Fibroblast of peridontal ligament (primary cell): ENCODE results near the gene ZNF385D.
A peak's percentile ranks its signal among the peaks of the same experiment; 100 is the strongest.
"Not testable (repeated sequence)": the region's sequence is repeated elsewhere in the genome, so short reads cannot be mapped to it uniquely, and the experiment has no call there.

Experiments
- DNase-seq: peaks from one replicate; pipeline ENCODE4 v3.0.0-alpha.2; 2010; ENCODE audit errors: extremely low read depth

ZNF385D gene

GRCh38 chr3:21390136-21390535, 360.9 kb downstream of the ZNF385D start:
- DNase-seq = peak; percentile 72

GRCh38 chr3:21387142-21387826, 363.7 kb downstream of the ZNF385D start:
- not testable (repeated sequence) for DNase-seq

- not testable (repeated sequence) for DNase-seq
Measured at GRCh38 chr3:21378036-21378435, 373.0 kb downstream of the ZNF385D start.

- DNase-seq = peak; percentile 7
Measured at GRCh38 chr3:21377071-21377769, 373.8 kb downstream of the ZNF385D start.

GRCh38 chr3:21372316-21372715, 378.7 kb downstream of the ZNF385D start:
- DNase-seq = no peak
